GM19351 (cell line): ENCODE results near the gene PDE4C.
A peak's percentile ranks its signal among the peaks of the same experiment; 100 is the strongest.
"Not testable (repeated sequence)": the region's sequence is repeated elsewhere in the genome, so short reads cannot be mapped to it uniquely, and the experiment has no call there.

Source experiments
- ATAC-seq: cut with Tn5 transposase; IDR thresholded peaks from one replicate; pipeline ENCODE4 v1.9.1; 2021; ENCODE audit warnings: mild to moderate bottlenecking, moderate library complexity; ENCODE audit not compliant: unreplicated experiment

The PDE4C gene

DNA sequence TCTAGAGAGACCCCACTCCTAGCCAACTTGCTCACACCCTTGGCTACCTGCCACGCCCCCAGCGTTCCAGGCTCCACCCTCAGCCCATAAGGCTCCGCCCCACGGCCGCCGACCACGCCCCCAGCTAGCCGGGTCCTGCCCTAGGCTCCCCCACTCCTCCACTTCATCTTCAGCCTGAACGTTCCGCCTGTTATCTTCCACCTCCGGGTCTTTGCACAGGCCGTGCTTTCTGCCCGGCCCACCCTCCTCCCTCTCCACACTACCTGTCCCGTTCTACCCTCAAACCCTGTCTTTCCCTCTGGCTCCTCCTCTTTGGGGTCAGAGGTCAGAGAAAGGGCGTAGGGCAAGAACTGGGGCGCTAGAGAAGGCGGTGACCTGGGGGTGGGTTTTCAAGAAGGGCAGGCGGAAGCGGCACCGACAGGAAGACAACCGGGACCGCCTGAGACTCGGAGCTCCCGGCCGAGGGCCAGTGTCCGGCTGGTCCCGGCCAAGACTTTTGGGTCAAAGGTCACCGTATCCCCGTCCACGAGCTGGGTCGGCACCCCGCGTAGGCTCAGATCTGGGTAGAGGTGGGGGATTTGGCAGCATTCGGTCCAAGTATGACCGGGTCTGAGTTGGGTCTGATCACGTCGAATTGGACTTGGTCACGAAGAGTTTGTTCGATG, 2.2 kb downstream of the PDE4C start:
- peak; percentile 5 for ATAC-seq

DNA sequence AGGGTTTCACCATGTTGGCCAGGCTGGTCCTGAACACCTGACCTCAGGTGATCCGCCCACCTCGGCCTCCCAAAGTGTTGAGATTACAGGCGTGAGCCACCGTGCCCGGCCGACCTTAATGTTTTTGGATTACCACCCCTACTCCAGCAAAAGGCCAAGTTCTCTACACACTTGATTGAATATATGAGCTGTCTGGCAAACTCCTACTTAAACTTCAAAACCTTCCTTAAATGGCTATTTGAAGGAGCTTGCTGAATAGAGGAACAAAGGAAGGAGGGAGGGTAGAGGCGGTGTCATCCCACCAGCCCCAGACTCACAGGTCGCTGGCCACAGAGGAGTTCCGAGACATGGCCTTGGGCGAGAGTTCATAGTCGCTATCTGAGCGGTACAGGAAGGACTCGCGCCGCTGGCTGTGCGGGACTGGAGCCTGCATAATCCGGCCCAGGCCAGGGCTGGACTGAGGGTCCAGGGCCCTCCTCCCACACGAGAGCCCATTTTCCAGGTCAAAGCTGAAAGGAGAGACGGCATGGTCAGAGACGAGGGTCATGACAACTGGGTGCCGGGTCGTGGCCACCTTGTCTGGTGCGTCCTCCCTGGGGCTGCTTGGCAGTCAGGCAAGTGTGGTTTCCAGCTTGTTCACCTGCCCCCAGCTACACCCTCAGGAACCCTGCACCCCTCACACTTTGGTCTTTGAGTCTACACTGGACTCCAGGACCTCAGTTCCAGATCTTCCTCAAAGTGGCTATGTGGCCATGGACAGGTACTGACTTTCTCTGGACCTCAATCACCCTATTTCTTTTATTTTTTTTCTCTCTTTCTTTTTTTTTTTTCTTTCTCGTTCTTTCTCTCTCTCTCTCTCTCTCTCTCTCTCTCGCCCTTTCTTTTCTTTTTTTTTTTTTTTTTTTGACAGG, 4.2 kb downstream of the PDE4C start:
- ATAC-seq: no peak

DNA sequence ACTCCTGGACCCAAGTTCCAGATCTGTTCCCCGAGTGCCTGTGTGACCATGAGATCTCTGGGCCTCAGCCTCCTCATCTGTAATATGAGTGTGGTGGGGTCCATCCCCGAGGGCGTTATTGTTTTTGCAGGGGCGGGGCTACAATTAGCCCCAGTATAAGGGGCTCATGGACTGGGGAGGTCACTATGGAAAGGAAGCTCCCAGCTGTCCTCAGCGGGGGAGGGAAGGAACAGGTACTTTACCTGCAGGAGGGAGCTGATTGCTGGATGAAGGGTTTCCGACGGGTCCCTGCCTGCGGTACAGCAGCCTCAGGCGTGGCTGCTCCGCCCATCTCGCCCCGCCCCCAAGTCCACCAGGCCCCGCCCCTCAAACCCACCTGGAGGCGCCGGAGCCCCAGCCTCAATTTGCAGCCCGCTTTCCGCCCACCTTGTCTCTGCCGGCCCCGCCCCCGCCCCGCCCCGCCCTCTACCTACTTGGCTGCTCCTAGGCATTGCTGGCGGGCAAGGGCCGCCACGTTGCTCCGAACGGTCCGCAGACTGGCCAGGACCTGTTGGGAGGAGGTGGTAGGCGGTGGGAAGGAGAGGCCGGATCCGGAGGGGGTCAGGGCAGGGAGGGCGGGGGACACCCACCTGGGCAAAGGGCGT, 5.5 kb downstream of the PDE4C start:
- ATAC-seq: no peak

DNA sequence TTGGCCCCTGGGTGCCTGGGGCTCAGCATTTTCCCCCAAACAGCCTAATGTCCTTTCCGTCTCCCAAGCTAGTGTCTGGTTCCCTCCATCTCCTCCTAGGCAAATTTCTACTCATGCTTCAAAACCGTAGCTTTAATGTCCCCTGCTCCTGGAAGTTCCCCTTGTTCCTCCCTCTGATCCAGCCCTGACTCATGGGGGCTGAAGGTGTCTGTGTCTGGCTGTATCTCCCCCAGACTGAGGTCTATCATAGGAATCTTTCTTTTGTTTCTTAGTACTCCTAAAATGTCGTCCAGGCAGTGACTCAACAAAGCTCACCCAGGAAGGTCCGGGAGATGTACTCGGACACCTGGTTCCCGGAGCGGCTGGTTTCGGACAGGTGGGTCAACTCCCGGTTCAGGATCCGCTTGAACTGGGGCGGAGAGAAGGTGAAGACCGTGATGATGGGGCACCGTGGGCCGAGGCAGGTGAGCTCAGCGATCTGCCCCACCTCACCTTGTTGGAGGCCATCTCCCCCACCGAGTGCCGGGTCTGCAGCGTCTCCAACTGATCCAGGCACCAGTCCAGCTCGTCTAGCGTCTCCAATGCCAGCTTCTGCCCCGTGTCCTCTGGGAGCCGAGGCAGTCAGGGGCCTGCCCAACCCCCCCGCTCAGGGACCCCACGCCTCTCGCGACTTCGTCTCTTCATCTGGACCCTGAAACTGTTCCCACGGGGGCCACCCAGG, 6.2 kb downstream of the PDE4C start:
- no peak for ATAC-seq

DNA sequence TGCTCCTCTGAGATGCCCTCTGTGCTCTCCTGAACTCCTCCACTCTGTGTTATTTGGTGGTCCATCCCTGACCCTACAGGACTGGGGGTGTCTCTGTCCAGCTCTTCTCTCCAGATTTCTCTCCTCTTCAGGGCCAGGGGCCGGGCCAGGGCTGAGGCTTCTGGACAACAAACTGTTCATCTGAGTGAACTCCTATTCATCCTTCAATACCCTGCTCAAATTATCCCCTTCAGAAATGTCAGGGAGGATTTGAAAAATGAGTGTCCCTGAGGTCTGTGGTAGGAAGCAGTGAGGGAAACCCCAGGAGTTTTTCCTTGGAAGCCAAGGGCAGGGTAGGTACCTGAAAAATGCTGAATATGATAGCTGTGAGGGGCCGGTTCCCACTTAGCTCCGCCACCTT, 7.6 kb downstream of the PDE4C start:
- ATAC-seq: no peak

DNA sequence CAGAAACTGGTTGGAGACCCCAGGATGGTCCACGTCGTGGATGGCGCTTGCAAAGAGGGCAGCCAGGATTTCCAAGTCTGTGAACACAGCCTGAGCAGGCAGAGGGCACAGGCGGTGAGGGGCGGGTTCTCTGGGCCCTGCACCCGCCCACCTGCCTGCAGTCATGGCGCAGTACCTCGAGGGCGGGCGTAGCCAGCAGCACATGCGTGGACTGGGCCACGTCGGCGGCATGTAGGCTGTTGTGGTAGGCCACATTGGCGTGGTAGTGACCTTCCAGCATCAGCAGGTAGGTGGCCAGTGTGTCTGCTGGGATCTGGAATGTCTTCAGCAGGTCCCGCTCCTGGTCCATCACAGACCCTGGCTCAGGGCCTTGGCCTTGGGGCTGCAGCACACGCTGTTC, 8.1 kb downstream of the PDE4C start:
- no peak for ATAC-seq

DNA sequence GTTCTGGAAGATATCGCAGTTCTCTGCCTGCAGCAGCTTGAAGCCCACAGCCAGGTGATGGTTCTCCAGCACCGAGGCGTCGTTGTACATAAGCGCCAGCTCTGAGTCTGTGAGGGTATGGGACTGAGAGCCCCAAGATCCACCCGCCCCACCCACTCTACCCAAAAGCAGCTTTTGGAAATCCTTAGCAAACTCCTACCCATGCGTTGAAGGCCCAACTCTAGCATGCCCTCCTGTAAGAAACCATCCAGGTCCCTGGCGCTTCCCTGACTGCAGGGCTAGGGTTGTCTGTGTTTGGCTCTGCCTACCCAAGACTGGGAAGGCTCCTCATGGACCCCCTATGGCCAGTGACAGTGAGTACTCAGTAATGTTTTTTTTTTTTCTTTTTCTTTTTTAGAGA, 9.4 kb downstream of the PDE4C start:
- no peak for ATAC-seq

DNA sequence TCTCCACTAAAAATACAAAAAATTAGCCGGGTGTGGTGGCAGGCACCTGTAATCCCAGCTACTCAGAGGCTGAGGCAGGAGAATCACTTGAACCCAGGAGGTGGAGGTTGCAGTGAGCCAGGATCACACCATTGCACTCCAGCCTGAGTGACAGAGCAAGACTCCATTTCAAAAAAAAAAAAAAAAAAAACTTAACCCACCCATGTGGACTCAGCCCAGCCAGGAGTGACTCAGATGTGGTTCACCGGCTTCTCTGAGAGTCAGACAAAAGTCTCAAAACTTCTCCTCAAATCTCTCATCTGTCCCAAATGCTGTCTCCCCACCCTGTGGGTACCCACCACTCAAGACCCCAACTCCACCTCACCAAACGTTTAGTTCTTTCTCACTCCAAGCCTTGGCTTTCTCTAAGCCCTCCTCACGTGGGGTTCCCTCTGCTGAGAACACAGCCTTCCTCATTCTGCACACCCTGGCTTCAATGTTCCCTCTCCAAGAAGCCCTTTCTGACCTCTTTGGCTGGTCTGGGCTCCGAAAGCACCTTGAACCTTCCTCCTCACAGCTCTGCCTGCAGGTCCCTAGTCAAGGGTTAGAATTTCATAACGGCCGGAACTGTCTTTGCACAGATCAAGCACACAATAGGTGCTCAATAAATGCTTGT, 11.3 kb downstream of the PDE4C start:
- ATAC-seq: no peak

DNA sequence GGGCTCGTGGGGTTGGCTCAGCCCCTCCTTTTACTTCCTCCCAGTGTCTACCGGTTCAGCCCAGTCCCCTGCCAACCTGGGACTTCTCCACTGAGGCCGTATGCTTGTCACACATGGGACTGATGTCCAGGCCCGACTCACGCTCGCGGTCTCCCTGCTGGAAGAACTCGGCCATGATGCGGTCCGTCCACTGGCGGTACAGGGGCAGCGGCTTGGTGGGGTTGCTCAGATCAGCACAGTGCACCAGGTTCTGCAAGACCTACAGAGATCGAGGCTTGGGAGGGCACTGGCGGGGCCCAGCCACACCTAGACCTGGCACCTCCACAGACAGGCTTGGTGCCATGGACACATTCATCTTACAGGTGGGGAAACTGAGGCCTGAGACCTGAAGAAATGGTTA, 14.6 kb downstream of the PDE4C start:
- no peak for ATAC-seq

DNA sequence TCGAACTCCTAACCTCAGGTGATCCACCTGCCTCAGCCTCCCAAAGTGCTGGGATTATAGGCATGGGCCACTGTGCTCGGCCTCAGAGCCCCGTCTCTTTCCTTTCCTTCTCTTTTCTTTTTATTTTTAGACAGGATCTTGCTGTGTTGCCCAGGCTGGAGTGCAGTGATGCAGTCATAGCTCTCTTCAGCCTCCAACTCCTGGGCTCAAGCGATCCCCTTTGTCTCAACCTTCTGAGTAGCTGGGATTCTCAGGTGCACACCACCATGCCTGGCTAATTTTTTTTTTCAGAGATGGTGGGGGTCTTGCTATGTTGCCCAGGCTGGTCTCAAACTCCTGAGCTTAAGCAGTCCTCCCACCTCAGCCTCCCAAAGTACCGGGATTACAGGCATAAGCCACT, 16.3 kb downstream of the PDE4C start:
- ATAC-seq: not testable (repeated sequence)

DNA sequence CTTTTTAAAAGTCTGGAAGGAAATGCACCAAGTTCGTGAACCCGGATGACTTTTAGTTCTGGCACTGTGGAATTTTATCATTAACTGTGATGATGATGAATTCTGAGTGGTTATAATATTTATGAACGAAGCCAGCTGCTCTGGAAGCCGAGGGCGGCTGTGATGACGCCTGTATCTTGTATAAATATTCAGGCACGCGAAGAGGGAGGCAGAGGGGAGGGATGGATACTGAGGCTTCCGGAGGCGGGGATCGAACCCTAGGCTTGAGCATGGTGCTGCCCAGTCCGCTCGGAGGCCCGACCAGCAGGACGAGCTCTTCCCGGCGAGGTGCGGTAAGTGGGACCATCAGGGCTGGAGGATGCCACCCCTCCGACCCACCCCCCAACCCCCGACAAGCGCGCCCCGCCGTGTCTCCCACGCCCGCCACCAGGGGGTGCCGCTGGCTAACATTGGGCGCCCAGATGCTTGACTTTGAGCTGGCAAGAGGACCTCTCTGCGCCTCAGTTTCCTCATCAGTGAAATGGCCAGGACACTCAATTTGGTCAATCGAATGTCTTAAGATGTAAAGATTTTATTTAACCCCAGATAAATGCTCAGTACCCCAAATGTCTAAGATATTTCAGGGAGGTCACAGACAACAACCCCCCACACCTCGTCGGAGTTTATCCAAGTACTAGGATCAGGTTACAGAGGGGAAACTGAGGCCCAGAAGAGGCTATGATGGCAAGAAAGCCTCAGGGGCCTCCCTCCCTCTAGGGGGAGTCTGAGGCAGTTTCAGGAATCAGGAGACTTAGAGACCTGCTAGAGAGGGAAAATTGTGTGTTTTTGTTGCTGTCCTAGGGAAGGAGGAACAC, 17.9 kb downstream of the PDE4C start:
- ATAC-seq: no peak

DNA sequence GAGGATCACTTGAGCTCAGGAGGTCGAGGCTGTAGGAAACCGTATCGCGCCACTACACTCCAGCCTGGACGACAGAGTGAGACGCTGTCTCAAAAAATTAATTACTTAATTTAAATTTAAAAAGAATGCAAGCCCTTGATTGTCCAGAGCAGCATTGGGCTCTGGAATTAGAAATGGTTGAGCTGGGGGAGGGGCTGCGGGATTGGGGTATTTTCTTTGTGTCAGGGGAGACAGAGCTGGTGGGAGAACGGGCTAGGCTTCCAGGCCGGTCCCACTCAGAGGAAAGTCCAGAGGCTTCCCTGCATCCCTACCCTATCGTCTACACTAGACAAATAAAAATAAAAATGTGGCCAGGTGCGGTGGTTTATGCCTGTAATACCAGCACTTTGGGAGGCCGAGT, 20.2 kb downstream of the PDE4C start:
- ATAC-seq: no peak

DNA sequence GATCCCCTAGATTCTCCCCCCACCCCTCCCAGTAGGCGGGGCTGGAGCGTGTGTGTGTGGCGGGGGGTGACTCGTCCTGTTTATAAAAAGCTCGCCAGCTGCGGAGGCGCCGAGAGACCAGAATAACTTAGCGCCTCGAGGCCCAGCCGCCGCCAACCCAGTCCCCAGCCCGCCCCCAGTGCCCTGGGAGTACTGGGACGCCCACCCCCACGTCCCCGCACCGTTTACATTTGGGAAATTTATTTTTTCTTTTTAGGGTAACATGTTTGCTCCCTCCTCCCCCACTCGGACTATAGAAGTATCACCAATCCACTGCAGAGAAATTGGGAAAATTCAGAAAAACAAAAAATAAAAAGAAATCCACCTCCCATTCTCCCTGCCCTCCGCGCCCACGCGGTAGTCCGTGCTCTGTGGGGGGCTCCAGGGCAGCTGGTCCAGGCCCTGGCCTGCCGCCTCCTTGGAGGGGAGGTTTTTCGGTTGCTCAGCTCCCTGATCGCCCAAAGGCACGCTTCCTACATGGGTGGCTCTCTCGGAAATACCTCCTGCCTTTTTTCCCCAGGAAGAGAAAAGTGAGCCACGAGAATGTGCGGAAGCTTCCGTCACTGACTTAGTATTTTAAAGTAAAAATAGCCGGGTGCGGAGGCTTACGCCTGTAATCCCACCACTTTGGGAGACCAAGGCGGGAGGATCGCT, 20.9 kb downstream of the PDE4C start:
- no peak for ATAC-seq

DNA sequence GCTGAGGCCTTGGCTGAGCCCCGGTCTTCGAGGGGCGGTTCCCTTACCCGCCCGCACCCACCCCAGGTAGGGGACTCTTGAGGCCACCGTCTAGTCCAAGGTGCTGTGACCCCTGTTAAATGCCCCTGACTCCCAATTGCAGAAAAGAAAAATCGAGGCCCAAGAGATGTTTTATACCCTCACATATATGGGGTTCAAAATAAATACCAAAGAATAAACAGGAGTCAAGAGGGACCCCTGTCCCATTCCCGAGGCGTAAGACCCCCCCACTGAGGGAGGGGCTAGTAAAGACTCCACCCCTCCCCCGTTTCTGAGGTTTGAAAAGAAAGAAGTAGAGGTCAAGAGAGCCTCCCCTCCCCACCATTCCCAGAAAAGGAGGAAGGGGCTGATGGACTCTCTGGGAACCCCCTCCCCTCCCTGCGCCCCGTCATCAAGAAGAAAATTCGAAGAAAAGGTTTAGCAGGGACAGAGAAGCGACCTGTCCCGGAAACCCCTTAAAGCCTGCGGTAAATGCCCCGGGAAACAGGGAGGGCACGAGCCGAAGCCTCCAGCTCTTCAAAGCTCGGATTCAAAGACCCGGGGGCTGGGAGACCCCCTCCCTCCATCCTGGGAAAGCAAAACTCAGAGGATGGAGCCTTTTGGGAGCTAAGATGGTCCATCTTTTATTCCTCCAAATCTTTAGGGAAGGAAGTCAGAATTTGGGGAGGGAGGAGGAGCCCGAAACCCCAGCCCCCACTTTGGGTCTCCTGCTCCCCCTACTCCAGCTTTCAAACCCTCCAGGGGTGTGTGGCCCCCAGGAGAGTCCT, 21.6 kb downstream of the PDE4C start:
- ATAC-seq: no peak

DNA sequence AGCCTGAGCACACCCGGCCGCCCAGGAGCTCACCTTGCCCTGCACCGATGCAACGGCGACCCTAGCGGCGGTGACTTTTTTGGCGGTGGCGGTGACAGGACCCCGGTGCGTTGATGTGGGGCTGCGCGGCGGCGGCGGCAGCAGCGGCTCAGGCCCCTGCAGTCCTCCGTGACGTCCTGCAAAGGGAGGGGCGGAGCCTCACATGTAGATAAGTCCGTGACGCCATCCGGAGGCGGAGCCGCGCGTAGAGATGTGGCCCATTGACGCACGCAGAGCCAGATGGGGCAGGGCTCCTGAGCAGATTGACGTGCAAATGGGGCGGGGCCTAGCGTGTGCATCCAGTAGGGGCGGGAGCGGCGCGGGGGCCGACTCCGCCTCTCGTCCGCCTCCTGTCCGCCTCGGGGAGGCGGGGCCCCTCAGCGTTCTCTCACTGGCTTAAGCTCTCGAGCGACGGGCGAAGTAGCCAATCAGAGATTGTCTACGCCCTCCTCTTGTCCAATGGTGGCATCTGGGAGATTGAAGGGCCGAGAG, 22.3 kb downstream of the PDE4C start, which contains the start of gene RAB3A:
RAB3A (minus strand) TSS at position 180 of the 531 bp plus-strand sequence. CDS start 1,302 bp downstream, outside the sequence.
- ATAC-seq: peak; percentile 85

DNA sequence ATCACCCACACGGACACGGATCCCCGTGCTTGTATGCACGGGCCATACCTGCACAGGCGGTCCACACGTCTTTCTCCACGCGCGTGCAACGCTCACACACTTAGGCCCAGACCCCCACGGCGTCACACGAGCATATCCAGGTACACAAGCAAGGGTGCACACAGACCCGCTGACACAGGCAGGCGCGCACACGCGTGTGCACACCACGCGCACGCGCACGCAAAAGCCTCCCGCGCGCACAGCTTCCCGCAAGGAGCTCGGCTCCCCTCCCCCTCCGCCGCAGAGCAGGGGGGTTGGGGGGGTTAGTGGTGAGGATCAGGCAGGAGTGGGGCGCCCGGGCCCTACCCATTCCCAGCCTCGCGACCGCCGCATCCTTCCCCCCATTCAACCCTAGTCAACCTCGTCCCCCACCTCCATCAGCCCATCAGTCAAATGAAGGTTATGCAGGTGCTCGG, 22.8 kb downstream of the PDE4C start:
- ATAC-seq: peak; percentile 6

DNA sequence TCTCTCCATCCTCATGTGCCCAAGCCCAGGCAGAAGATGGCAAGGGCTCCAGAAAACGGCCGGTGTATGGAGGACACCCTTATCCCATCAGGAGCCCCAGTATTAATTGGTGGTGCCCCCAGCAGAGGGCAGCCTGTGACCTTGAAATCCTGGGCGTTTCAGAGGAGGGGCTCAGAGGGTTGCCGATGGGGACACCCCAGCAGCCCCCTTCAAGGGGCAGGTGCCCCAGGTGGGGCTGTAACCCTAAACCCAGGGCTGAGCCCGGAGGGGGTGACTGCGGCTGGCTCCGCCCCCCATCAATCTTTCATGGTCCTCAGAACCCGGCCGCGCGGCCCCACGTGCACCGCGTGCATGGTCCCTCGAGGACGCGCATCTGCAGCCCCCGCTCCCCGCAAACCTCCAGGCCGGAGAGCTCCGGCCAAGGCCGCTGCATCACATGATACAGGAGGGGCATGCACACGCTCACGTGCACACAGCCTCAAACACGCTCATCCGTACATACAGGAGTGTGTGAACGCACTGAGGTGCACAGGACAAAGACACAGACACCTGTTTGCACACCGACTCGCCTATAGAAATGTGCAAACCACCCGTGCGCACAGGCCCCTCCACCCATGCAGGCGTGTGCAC, 23.3 kb downstream of the PDE4C start:
- no peak for ATAC-seq
